HL-60/S4 treated with retinoic acid at 250 ng/mL for 4 days and 3 days (cell line): ENCODE results near the gene PDE4D.
"Not testable (repeated sequence)": the region's sequence is repeated elsewhere in the genome, so short reads cannot be mapped to it uniquely, and the experiment has no call there.

Source experiments
- in situ Hi-C: fragments of 300-500 bp; cut with MboI; formaldehyde crosslinking; loops from 2 replicates; pipeline ENCODE4 v1.7.0; 2022; ENCODE audit warnings: low sequenced_read_pairs

The PDE4D gene

GRCh38 chr5:59390989-59391388, 502.5 kb downstream of the PDE4D start:
- in situ Hi-C loops = loop anchor here (25.0 kb wide), 1 partner anchor 204 kb away; no protein-coding TSS in a partner anchor

GRCh38 chr5:59390074-59390659, 503.4 kb downstream of the PDE4D start:
- in situ Hi-C loops = loop anchor here (25.0 kb wide), 1 partner anchor 203 kb away; no protein-coding TSS in a partner anchor

GRCh38 chr5:59387127-59387526, 506.4 kb downstream of the PDE4D start:
- in situ Hi-C loops = loop anchor here (25.0 kb wide), 1 partner anchor 200 kb away; no protein-coding TSS in a partner anchor

GRCh38 chr5:59385700-59386099, 507.8 kb downstream of the PDE4D start:
- in situ Hi-C loops = loop anchor here (25.0 kb wide), 1 partner anchor 198 kb away; no protein-coding TSS in a partner anchor

- in situ Hi-C loops = loop anchor here (25.0 kb wide), 1 partner anchor 193 kb away; no protein-coding TSS in a partner anchor
Observed at GRCh38 chr5:59380350-59380951, 513.1 kb downstream of the PDE4D start.

- in situ Hi-C loops = not testable (repeated sequence)
Observed at GRCh38 chr5:59374036-59374435, 519.5 kb downstream of the PDE4D start.

- in situ Hi-C loops = no loop called here
Observed at GRCh38 chr5:59371525-59372127, 521.9 kb downstream of the PDE4D start.

- in situ Hi-C loops = no loop called here
Observed at GRCh38 chr5:59368951-59369350, 524.6 kb downstream of the PDE4D start.

- in situ Hi-C loops = no loop called here
Observed at GRCh38 chr5:59367791-59368394, 525.6 kb downstream of the PDE4D start.

GRCh38 chr5:59366784-59367183, 526.7 kb downstream of the PDE4D start:
- in situ Hi-C loops = no loop called here

- in situ Hi-C loops = no loop called here
Observed at GRCh38 chr5:59362438-59362837, 531.1 kb downstream of the PDE4D start.

- in situ Hi-C loops = no loop called here
Observed at GRCh38 chr5:59361454-59361853, 532.1 kb downstream of the PDE4D start.

GRCh38 chr5:59360130-59360555, 533.4 kb downstream of the PDE4D start:
- in situ Hi-C loops = no loop called here

- in situ Hi-C loops = no loop called here
Observed at GRCh38 chr5:59358005-59358861, 535.3 kb downstream of the PDE4D start.

GRCh38 chr5:59357381-59357977, 536.0 kb downstream of the PDE4D start:
- in situ Hi-C loops = no loop called here

GRCh38 chr5:59356813-59357380, 536.6 kb downstream of the PDE4D start:
- in situ Hi-C loops = no loop called here

GRCh38 chr5:59354811-59355210, 538.7 kb downstream of the PDE4D start:
- in situ Hi-C loops = no loop called here

- in situ Hi-C loops = no loop called here
Observed at GRCh38 chr5:59354274-59354673, 539.3 kb downstream of the PDE4D start.

- in situ Hi-C loops = no loop called here
Observed at GRCh38 chr5:59351076-59351794, 542.3 kb downstream of the PDE4D start.
